ENCODE measurements around the gene PLEKHO1. TPM values are rescaled to one million over a fixed set of nuclear protein-coding genes. Genes with fewer than 3 reads are reported as not detected.

Gene PLEKHO1
- polyA plus RNA-seq, 1 of the 3 experiments (the other 2 are of a cell fraction) = 33.5 TPM

GRCh38 chr1:150110116-150110515 is 39.6 kb upstream of the PLEKHO1 start:
- Histone ChIP-seq H3F3A (replicated peaks; ENCODE audit: insufficient read depth) (no peaks in the 10 kb centered on the region), H2AFZ (ENCODE audit: low read depth) (no peak overlapping the region), H3K9ac (no peak overlapping the region), H3K27ac (ENCODE audit: low read depth in 2 of 2, low read length in 1 of 2) (no peak overlapping the region), H4K20me1 (ENCODE audit: insufficient read depth) (no peaks in the 10 kb centered on the region), H3K9me3 (peaks cover 8% of the 10 kb centered on the region), H3K4me2 (no peak overlapping the region), H3K4me3 (ENCODE audit: low read depth in 2 of 2, low read length in 1 of 2) (no peak overlapping the region), H3K9me2 (no peaks in the 10 kb centered on the region), H3K79me2 (ENCODE audit: insufficient read depth) (no peaks in the 10 kb centered on the region), H3K4me1 (ENCODE audit: control insufficient read depth in 1 of 2, insufficient read depth in 2 of 2, low read depth in 1 of 2, low read length in 1 of 2) (peaks cover 0 to 4% of the 10 kb centered on the region in 2 experiments; a peak in 1 of 4 replicates), H3K36me3 (replicated peaks in 1 of 2; ENCODE audit: control insufficient read depth in 1 of 2, insufficient read depth in 2 of 2, low read length in 1 of 2) (peaks cover 30 to 48% of the 10 kb centered on the region in 2 experiments), H3K27me3 (ENCODE audit: insufficient read depth) (no peaks in the 10 kb centered on the region)
- 97% methylated on average over 2 of the region's 2 CpGs for WGBS (ENCODE audit: low lambda C conversion rate)
- CTCF ChIA-PET = no interaction called here
- POLR2A ChIA-PET = no interaction called here
- DNase-seq = no peak
- TF ChIP-seq NRF1 (IDR thresholded peaks at IDR 0.05; ENCODE audit: low read depth, low read length) (no peak), EP300 (IDR thresholded peaks at IDR 0.05; ENCODE audit: borderline replicate concordance in 1 of 2, low read depth in 1 of 2, low read length in 1 of 2) (no peak), RAD21 (IDR thresholded peaks at IDR 0.05; ENCODE audit: low read length) (no peak), MEF2A (IDR thresholded peaks at IDR 0.05; ENCODE audit: borderline replicate concordance, low read depth) (no peak), YY1 (IDR thresholded peaks at IDR 0.05; ENCODE audit: low read depth) (no peak), USF2 (IDR thresholded peaks at IDR 0.05; ENCODE audit: borderline replicate concordance, low read depth, low read length) (no peak), RCOR1 (IDR thresholded peaks at IDR 0.05; ENCODE audit: low read length) (no peak), REST (IDR thresholded peaks at IDR 0.05; ENCODE audit: low read depth, low read length) (no peak)

- peaks cover 3% of the 10 kb centered on the region for H3F3A ChIP-seq (replicated peaks; ENCODE audit: insufficient read depth)
- no peak overlapping the region for H3K27ac ChIP-seq (ENCODE audit: low read depth in 2 of 2, low read length in 1 of 2)
- no peak overlapping the region for H2AFZ ChIP-seq (ENCODE audit: low read depth)
- peaks cover 14% of the 10 kb centered on the region for H3K9me3 ChIP-seq
- H4K20me1 ChIP-seq (ENCODE audit: insufficient read depth) = no peaks in the 10 kb centered on the region
- no peak overlapping the region for H3K4me2 ChIP-seq
- DNase-seq = no peak
- no peaks in the 10 kb centered on the region for H3K9me2 ChIP-seq
- H3K9ac ChIP-seq = no peak overlapping the region
- H3K4me3 ChIP-seq (ENCODE audit: low read depth in 2 of 2, low read length in 1 of 2) = no peak overlapping the region
- H3K79me2 ChIP-seq (ENCODE audit: insufficient read depth) = no peaks in the 10 kb centered on the region
- WGBS (ENCODE audit: low lambda C conversion rate) = 86% methylated on average over 5 of the region's 5 CpGs
- ChIA-PET CTCF (no interaction called here), POLR2A (no interaction called here)
- peaks cover 0 to 4% of the 10 kb centered on the region in 2 experiments; a peak in 1 of 4 replicates for H3K4me1 ChIP-seq (ENCODE audit: control insufficient read depth in 1 of 2, insufficient read depth in 2 of 2, low read depth in 1 of 2, low read length in 1 of 2)
- no peaks in the 10 kb centered on the region for H3K27me3 ChIP-seq (ENCODE audit: insufficient read depth)
- H3K36me3 ChIP-seq (replicated peaks in 1 of 2; ENCODE audit: control insufficient read depth in 1 of 2, insufficient read depth in 2 of 2, low read length in 1 of 2) = peaks cover 44 to 50% of the 10 kb centered on the region in 2 experiments
- TF ChIP-seq GATA2 (CRISPR knock-in tag; IDR thresholded peaks at IDR 0.05) (no peak), RFX5 (IDR thresholded peaks at IDR 0.05; ENCODE audit: low read length) (no peak), USF2 (IDR thresholded peaks at IDR 0.05; ENCODE audit: borderline replicate concordance, low read depth, low read length) (no peak), USF1 (IDR thresholded peaks at IDR 0.05; ENCODE audit: borderline replicate concordance, low read depth) (no peak), PBX3 (IDR thresholded peaks at IDR 0.05) (no peak), ZBTB33 (IDR thresholded peaks at IDR 0.05; ENCODE audit: borderline replicate concordance, low read depth) (no peak), MEF2A (IDR thresholded peaks at IDR 0.05; ENCODE audit: borderline replicate concordance, low read depth) (no peak), CTCF (IDR thresholded peaks at IDR 0.05) (no peak), POLR2AphosphoS5 (IDR thresholded peaks at IDR 0.05; ENCODE audit: low read depth, low read length) (no peak), YY1 (IDR thresholded peaks at IDR 0.05; ENCODE audit: low read depth) (no peak)
These were observed 38.0 kb upstream of the PLEKHO1 start for GRCh38 chr1:150111670-150112069.
